Measurements from ENCODE around the gene MPP3. TPM values are rescaled to one million over a fixed set of nuclear protein-coding genes. Genes with fewer than 3 reads are reported as not detected.

The MPP3 gene
- total and polyA plus RNA-seq, 2 of the 4 experiments (the other 2 are of a cell fraction): 5.7 to 11.9 TPM

- POLR2A ChIA-PET (ENCODE audit: unreplicated experiment): no interaction called here
- no peaks in the 10 kb centered on the region for H3K9me3 ChIP-seq (ENCODE audit: control insufficient read depth, insufficient read depth, low read length)
- no peak overlapping the region for H3K4me2 ChIP-seq (ENCODE audit: low read depth, low read length)
- H3K23ac ChIP-seq (ENCODE audit: low read depth, low read length): no peak overlapping the region
- dilution Hi-C loops (cut with HindIII; ENCODE audit: low sequenced_read_pairs, unreplicated experiment): no loop called here
- H3K27me3 ChIP-seq (ENCODE audit: control insufficient read depth, insufficient read depth, low read length): no peaks in the 10 kb centered on the region
- DNase-seq (no peak), ATAC-seq (ENCODE audit: low read depth) (no peak)
- peaks cover 31% of the 10 kb centered on the region for H3K36me3 ChIP-seq (ENCODE audit: control insufficient read depth, insufficient read depth, low read length)
- CTCF ChIA-PET: no interaction called here
- H2AFZ ChIP-seq (replicated peaks; ENCODE audit: low read length, poor library complexity): no peak overlapping the region
- no peak overlapping the region for H3K4me3 ChIP-seq (ENCODE audit: insufficient read depth, low read depth, low read length)
- H3K18ac ChIP-seq (ENCODE audit: low read depth, low read length): no peak overlapping the region
- H2BK5ac ChIP-seq (ENCODE audit: low read depth, low read length, poor library complexity, severe bottlenecking): no peak overlapping the region
- H4K8ac ChIP-seq (ENCODE audit: low read depth in 2 of 2, low read length in 2 of 2): no peak overlapping the region
- no peak overlapping the region for H2AK9ac ChIP-seq (replicated peaks; ENCODE audit: low read depth, low read length, poor library complexity)
- H2BK15ac ChIP-seq (ENCODE audit: low read depth, low read length): no peak overlapping the region
- no peak overlapping the region for H3K56ac ChIP-seq (ENCODE audit: extremely low read depth, insufficient read depth, low read length)
- H3K14ac ChIP-seq (replicated peaks; ENCODE audit: low read depth, low read length): no peak overlapping the region
- TF ChIP-seq SMC3 (IDR thresholded peaks at IDR 0.05; ENCODE audit: low read depth, low read length): no peak
- no peak overlapping the region for H4K5ac ChIP-seq (ENCODE audit: low read depth, low read length)
- H2AK5ac ChIP-seq (ENCODE audit: low read depth, low read length): no peak overlapping the region
- in situ Hi-C loops (cut with MboI; ENCODE audit: low sequenced_read_pairs): no loop called here
- H3K79me1 ChIP-seq (ENCODE audit: low read depth in 1 of 2, low read length in 2 of 2): peaks cover 11 to 46% of the 10 kb centered on the region in 2 experiments
- H3K4me1 ChIP-seq (ENCODE audit: control insufficient read depth, insufficient read depth, low read length): peaks cover 5% of the 10 kb centered on the region
- H3K9me1 ChIP-seq (ENCODE audit: insufficient read depth, low read length): peaks cover 11% of the 10 kb centered on the region; the same call in 1 of the 2 replicates
- no peak overlapping the region for H3K9ac ChIP-seq (ENCODE audit: low read depth, low read length)
- 0 out of 2 replicates have a peak, but pooled peaks cover 6% of the 10 kb centered on the region for H4K20me1 ChIP-seq (ENCODE audit: insufficient read depth, low read length)
- no peak overlapping the region for H2BK20ac ChIP-seq (ENCODE audit: low read depth, low read length)
- H3K4ac ChIP-seq (ENCODE audit: low read depth, low read length): no peak overlapping the region
- intact Hi-C loops (cut with micrococcal nuclease): no loop called here
- no TSS peak for BruUV-seq (replicated peaks)
- 97% methylated on average over 5 of the region's 14 CpGs; no CpG with 5 or more reads in 1 of the 2 experiments for WGBS, 2 experiments (ENCODE audit: extremely low coverage in 2 of 2, insufficient read length in 1 of 2)
- no peak overlapping the region for H3K27ac ChIP-seq (ENCODE audit: insufficient read depth, low read length)
- no peak overlapping the region for H2BK120ac ChIP-seq (ENCODE audit: low read depth, low read length)
- H4K91ac ChIP-seq (ENCODE audit: insufficient read depth, low read depth, low read length): no peak overlapping the region
Measured at GRCh38 chr17:43829738-43830137, 3.2 kb downstream of the MPP3 start.
